Progenitor cell of endocrine pancreas (in vitro differentiated cells): ENCODE measurements around the gene ECM2. TPM values are rescaled to one million over a fixed set of nuclear protein-coding genes. Genes with fewer than 3 reads are reported as not detected.

Source experiments
- DNase-seq: peaks from one replicate; pipeline ENCODE4 v3.0.0; 2021; ENCODE audit warnings: low spot score; ENCODE audit not compliant: unreplicated experiment
- H3K27ac Mint-ChIP-seq: 2 replicates; pipeline ENCODE4 v1.8.0; 2021; ENCODE audit warnings: mild to moderate bottlenecking, moderate library complexity, mixed read lengths
- H3K27me3 Mint-ChIP-seq: 2 replicates; pipeline ENCODE4 v1.8.0; 2021; ENCODE audit warnings: mixed read lengths
- H3K36me3 Mint-ChIP-seq: 2 replicates; pipeline ENCODE4 v1.8.0; 2022; ENCODE audit warnings: mixed read lengths; ENCODE audit not compliant: insufficient read depth
- H3K4me1 Mint-ChIP-seq: 2 replicates; pipeline ENCODE4 v1.8.0; 2021; ENCODE audit warnings: low read depth, mixed read lengths
- H3K4me3 Mint-ChIP-seq: 2 replicates; pipeline ENCODE4 v1.8.0; 2021; ENCODE audit warnings: low read depth, mild to moderate bottlenecking, moderate library complexity, mixed read lengths
- H3K9me3 Mint-ChIP-seq: 2 replicates; pipeline ENCODE4 v1.8.0; 2021; ENCODE audit warnings: low read depth, mixed read lengths
- total RNA-seq: library from RNA; stranded (reverse); gene quantifications from 2 replicates; pipeline ENCODE4 v1.2.1, GENCODE V29; 2021
- TF ChIP-seq, protein P1 (sequence below): fragments of 200-600 bp; sonication (generic); IDR thresholded peaks from one replicate; pipeline ENCODE4 v1.5.0; 2021; ENCODE audit warnings: antibody characterized with exemption, mild to moderate bottlenecking; ENCODE audit not compliant: unreplicated experiment

The ECM2 gene
- total RNA-seq, 1 donor from 2014 or later = 0.77 TPM

DNA sequence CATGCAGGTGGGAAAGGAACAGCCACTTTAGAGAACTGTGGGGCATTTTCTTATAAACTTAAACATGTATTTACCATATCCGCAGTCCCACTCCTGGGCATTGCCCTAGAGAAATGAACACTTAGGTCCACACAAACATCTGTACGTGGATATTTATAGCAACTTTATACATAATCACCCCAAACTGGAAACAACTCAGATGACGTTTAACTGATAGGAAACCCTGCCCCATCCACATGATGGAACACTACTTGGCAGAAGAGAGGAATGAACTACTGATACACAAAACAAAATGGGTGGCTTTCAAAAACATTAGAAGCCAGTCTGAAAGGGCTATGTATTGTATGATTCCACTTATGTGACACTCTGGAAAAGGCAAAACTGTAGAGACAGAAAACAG is 22.4 kb downstream of the ECM2 start:
- Mint-ChIP-seq H3K27me3 (no peaks in the 10 kb centered on the region), H3K9me3 (no peaks in the 10 kb centered on the region), H3K36me3 (no peaks in the 10 kb centered on the region), H3K4me3 (no peak overlapping the region), H3K27ac (no peak overlapping the region), H3K4me1 (peaks cover 6% of the 10 kb centered on the region)
- DNase-seq = no peak
- TF ChIP-seq, protein P1, sequence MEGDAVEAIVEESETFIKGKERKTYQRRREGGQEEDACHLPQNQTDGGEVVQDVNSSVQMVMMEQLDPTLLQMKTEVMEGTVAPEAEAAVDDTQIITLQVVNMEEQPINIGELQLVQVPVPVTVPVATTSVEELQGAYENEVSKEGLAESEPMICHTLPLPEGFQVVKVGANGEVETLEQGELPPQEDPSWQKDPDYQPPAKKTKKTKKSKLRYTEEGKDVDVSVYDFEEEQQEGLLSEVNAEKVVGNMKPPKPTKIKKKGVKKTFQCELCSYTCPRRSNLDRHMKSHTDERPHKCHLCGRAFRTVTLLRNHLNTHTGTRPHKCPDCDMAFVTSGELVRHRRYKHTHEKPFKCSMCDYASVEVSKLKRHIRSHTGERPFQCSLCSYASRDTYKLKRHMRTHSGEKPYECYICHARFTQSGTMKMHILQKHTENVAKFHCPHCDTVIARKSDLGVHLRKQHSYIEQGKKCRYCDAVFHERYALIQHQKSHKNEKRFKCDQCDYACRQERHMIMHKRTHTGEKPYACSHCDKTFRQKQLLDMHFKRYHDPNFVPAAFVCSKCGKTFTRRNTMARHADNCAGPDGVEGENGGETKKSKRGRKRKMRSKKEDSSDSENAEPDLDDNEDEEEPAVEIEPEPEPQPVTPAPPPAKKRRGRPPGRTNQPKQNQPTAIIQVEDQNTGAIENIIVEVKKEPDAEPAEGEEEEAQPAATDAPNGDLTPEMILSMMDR = no peak

DNA sequence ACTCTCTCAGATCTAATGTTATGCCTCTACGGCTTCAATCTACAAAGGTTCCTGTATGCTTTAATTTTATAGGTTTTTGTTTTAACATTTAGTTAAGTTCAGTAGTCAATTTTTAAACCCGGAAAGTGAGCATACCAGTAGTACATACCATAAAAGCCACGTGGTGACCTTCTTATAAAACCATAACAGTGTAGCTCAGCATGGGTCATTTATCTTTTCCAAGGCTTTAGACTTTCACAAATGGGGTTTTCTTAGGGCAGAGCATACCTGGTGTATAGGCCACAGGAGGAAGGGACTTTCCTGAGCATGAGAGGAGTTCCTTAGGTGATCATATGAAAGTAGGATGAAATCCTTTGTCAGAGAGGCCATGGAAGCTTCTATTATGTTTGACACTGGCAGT is 23.2 kb downstream of the ECM2 start:
- DNase-seq = no peak
- H3K27me3 Mint-ChIP-seq = no peaks in the 10 kb centered on the region
- peaks cover 6% of the 10 kb centered on the region for H3K4me1 Mint-ChIP-seq
- TF ChIP-seq, protein P1 = no peak
- no peaks in the 10 kb centered on the region for H3K36me3 Mint-ChIP-seq
- H3K27ac Mint-ChIP-seq = no peak overlapping the region
- no peak overlapping the region for H3K4me3 Mint-ChIP-seq
- H3K9me3 Mint-ChIP-seq = no peaks in the 10 kb centered on the region

DNA sequence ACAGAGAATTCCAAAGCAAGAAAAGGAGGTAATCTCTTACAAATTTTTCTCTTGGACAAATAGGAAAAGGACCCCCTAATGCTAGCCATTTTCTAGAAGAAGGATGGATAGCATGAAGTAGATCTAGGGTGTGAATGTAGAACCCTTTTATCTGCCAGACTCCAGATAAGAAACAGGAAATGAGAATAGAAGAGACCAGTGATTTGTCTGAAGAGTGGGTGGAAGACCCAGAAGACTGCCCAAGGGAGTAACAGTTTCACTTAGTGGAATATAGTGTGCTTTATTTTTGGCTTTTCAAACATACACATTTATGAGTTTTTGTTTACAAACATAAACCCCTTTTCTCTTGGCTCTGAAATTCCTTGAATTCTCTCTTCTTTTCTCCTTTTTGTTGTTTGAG is 25.0 kb downstream of the ECM2 start:
- H3K36me3 Mint-ChIP-seq = no peaks in the 10 kb centered on the region
- DNase-seq = no peak
- H3K4me1 Mint-ChIP-seq = peaks cover 3% of the 10 kb centered on the region
- no peaks in the 10 kb centered on the region for H3K9me3 Mint-ChIP-seq
- H3K27ac Mint-ChIP-seq = no peak overlapping the region
- TF ChIP-seq, protein P1 = no peak
- no peak overlapping the region for H3K4me3 Mint-ChIP-seq
- no peaks in the 10 kb centered on the region for H3K27me3 Mint-ChIP-seq

DNA sequence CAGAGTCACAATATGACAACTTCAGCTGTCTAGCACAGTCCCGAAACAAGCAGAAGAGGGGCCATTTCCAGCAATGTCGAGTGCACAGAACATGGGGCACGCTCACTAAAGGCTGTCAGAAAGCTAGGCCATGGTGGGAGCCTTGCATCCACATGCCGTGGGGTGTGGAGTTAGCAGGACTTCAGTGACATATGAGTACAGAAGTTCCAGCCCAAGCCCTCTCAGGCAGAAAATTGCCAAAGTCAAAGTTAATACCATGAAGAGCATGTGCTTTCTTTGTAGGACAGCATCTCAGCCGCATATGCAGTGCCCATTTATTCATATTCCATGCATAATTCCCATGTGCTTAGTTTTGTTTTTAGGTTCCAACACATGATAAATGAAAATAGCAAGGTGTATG is 26.7 kb downstream of the ECM2 start:
- no peak for DNase-seq
- Mint-ChIP-seq H3K4me3 (no peak overlapping the region), H3K36me3 (no peaks in the 10 kb centered on the region)

DNA sequence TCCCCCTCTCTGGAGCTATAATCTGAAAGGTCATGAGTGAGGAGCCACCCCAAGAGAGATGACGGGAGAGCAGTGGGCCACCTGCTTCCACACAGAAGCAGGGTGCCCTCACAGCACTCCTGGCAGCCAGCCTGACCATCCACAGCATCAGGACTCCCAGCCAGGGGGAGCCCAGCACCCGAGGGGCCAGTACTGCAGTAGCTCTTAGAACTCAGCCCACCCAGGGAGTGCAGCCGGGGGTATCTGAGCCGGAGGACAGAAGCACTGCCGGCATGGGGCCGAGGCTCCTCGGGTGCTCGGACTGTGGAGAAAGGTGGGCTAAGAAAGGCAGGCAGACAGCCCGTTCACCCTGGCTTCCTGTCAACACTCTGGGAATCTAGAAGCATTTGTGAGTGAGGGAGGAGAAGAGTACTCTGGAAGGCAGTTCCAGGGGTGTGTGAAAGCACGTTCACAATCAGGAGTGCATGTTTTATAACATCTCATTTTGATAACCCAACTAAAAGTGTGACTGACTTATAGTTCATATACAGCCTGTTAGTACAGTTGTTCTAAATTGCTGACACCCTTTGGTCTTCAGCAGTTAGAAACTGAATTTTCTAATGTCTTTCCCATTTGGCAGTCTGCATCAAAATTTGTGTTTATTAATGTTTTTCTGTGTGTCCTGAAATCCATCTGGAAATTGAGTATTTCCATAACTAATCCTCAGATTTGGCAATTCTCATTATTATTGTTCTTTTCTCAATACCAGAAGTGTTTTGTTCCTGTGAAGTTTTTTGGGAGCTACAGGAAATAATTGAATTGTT is 27.6 kb downstream of the ECM2 start:
- Mint-ChIP-seq H3K27ac (no peak overlapping the region), H3K4me1 (peaks cover 3% of the 10 kb centered on the region), H3K4me3 (no peak overlapping the region), H3K27me3 (no peaks in the 10 kb centered on the region), H3K36me3 (no peaks in the 10 kb centered on the region), H3K9me3 (no peaks in the 10 kb centered on the region)
- DNase-seq = no peak
- TF ChIP-seq, protein P1 = no peak

More for the DNA sequence above, 26.7 kb downstream of the ECM2 start:
- Mint-ChIP-seq H3K4me1 (peaks cover 3% of the 10 kb centered on the region), H3K9me3 (no peaks in the 10 kb centered on the region), H3K27me3 (no peaks in the 10 kb centered on the region), H3K27ac (no peak overlapping the region)
- TF ChIP-seq, protein P1 = no peak
